ENCODE measurements around the gene TRIM5.

GRCh38 chr11:5655474-5655873 is 29.4 kb downstream of the TRIM5 start:
- TF ChIP-seq CTCF (IDR thresholded peaks at IDR 0.05 in 8 of 11, conservative IDR thresholded peaks at IDR 0.05 in 3 of 11) (no peak), POLR2A (IDR thresholded peaks at IDR 0.05) (no peak), POLR2AphosphoS5 (IDR thresholded peaks at IDR 0.05) (no peak)

Data from spleen (tissue), 7 donors.